HG03378 (cell line): ENCODE data around the gene GLYATL1.
"Not testable (repeated sequence)": the region's sequence is repeated elsewhere in the genome, so short reads cannot be mapped to it uniquely, and the experiment has no call there.

Experiments
- ATAC-seq: cut with Tn5 transposase; IDR thresholded peaks from one replicate; pipeline ENCODE4 v1.9.1; 2021; ENCODE audit warnings: mild to moderate bottlenecking, moderate library complexity; ENCODE audit not compliant: unreplicated experiment

The GLYATL1 gene

DNA sequence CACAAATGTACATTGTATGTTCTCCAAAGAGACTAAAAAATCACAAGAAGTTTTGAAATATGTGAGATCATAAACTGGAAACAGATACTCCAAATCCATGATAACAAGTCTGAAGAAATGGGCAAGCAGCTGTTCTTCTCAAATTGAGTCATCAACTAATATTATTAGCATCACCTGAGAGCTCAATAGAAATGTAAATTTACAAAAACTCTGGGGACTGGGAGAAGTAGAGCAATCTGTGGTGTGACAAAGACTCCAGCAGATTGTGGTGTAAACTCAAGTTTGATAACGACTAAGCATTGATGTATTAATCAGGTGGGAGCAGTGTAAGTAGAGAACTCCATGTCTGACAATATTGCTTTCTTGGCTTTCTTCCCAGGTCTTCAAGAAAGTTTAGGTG is 53.2 kb downstream of the GLYATL1 start:
- no peak for ATAC-seq

- no peak for ATAC-seq
Observed at GRCh38 chr11:58994171-58994570, 54.9 kb downstream of the GLYATL1 start.

DNA sequence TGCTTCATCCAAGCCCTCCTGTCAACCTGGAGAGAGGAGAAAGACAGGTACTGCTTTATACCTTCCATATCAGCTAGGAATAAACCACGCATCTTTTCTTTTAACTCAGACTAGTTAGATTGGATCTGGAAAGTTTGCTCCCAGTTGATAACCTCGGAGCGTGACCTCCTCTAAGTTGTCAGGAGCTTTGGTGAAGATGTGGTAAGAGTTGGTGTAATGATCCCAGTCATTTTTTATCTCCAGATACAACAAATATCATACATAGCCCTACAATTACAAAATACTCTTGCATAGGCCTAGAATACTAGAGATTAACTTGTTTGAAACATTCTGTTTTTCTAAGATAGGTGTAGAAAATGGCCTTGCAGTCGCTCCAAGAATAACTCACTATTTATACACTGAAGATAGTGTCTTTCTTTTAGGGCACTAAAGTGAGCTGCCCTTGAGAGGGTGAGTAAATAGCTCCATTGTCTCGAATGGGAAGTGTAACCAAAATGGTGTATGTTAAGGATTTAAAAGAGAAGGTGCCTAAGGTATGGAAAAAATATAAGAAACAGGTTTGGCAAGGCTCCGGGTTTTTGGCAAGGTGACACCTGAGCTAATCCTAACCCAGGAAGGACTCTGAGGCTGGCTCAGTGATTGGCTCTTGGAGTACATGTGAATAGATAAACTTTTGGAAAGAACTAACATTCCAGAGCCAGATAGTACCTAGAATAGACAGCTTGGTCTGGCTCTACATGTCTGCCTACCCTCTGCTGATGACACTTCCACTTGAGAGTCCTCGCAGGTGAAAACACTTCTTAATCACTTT is 59.4 kb downstream of the GLYATL1 start:
- peak; percentile 10 for ATAC-seq

GRCh38 chr11:58999291-58999680 is 60.0 kb downstream of the GLYATL1 start:
- ATAC-seq: peak; percentile 97

GRCh38 chr11:59000003-59000402 is 60.7 kb downstream of the GLYATL1 start:
- no peak for ATAC-seq

- ATAC-seq: not testable (repeated sequence)
Observed at GRCh38 chr11:59002006-59002405, 62.7 kb downstream of the GLYATL1 start.
